ENCODE results near the gene SLC9A3.
A peak's percentile ranks its signal among the peaks of the same experiment; 100 is the strongest.

The SLC9A3 gene

GRCh38 chr5:442335-443238 is 81.7 kb downstream of the SLC9A3 start, which contains the start of gene EXOC3:
Gene EXOC3, plus strand, starts transcription at chr5:443176. Its CDS starts 3,030 bp downstream, at chr5:446206.
- DNase-seq (ENCODE audit: low read depth in 2 of 2), result peak; percentile 59 to 71

- DNase-seq (ENCODE audit: low read depth in 2 of 2), result no peak
These were observed 82.3 kb downstream of the SLC9A3 start for GRCh38 chr5:441996-442334.

- DNase-seq (ENCODE audit: low read depth in 2 of 2), result no peak
These were observed 83.6 kb downstream of the SLC9A3 start for GRCh38 chr5:440401-441201.

GRCh38 chr5:439636-440035 is 84.6 kb downstream of the SLC9A3 start:
- no peak for DNase-seq (ENCODE audit: low read depth in 2 of 2)

- no peak for DNase-seq (ENCODE audit: low read depth in 2 of 2)
These were observed 85.1 kb downstream of the SLC9A3 start for GRCh38 chr5:439181-439580.

GRCh38 chr5:438481-438981 is 85.7 kb downstream of the SLC9A3 start:
- no peak for DNase-seq (ENCODE audit: low read depth in 2 of 2)

- no peak for DNase-seq (ENCODE audit: low read depth in 2 of 2)
These were observed 86.9 kb downstream of the SLC9A3 start for GRCh38 chr5:437281-437771.

GRCh38 chr5:436641-436975 is 87.6 kb downstream of the SLC9A3 start:
- no peak for DNase-seq (ENCODE audit: low read depth in 2 of 2)

- no peak for DNase-seq (ENCODE audit: low read depth in 2 of 2)
These were observed 88.1 kb downstream of the SLC9A3 start for GRCh38 chr5:435961-436640.

GRCh38 chr5:435156-435790 is 89.0 kb downstream of the SLC9A3 start:
- no peak for DNase-seq (ENCODE audit: low read depth in 2 of 2)

- no peak for DNase-seq (ENCODE audit: low read depth in 2 of 2)
These were observed 89.7 kb downstream of the SLC9A3 start for GRCh38 chr5:434443-435146.

- no peak for DNase-seq (ENCODE audit: low read depth in 2 of 2)
These were observed 90.4 kb downstream of the SLC9A3 start for GRCh38 chr5:433836-434235.

GRCh38 chr5:432928-433791 is 91.1 kb downstream of the SLC9A3 start:
- no peak for DNase-seq (ENCODE audit: low read depth in 2 of 2)

GRCh38 chr5:432201-432927 is 91.9 kb downstream of the SLC9A3 start:
- no peak for DNase-seq (ENCODE audit: low read depth in 2 of 2)

GRCh38 chr5:431711-432050 is 92.6 kb downstream of the SLC9A3 start:
- DNase-seq (ENCODE audit: low read depth in 2 of 2), result no peak

GRCh38 chr5:431001-431710 is 93.1 kb downstream of the SLC9A3 start:
- peak; percentile 42 to 45 for DNase-seq (ENCODE audit: low read depth in 2 of 2)

GRCh38 chr5:430214-430925 is 93.9 kb downstream of the SLC9A3 start:
- DNase-seq (ENCODE audit: low read depth in 2 of 2), result no peak
